ENCODE data around the gene ZFAND6. TPM values are rescaled to one million over a fixed set of nuclear protein-coding genes. Genes with fewer than 3 reads are reported as not detected.

Gene ZFAND6
- total and polyA plus RNA-seq, 2 donors (not counting 1 experiment from before 2014, with no cell fraction given) = 125 to 325 TPM

- H3K9me3 ChIP-seq (ENCODE audit: control insufficient read depth, insufficient read depth, low read depth, low read length) = no peaks in the 10 kb centered on the region
- TF ChIP-seq CTCF (conservative IDR thresholded peaks at IDR 0.05 in 1 of 2, IDR thresholded peaks at IDR 0.05 in 1 of 2; ENCODE audit: low read depth in 1 of 2, low read length in 2 of 2) (no peak), EZH2 (IDR thresholded peaks at IDR 0.05; ENCODE audit: low read length, missing control alignments) (no peak)
- H4K20me1 ChIP-seq (ENCODE audit: control insufficient read depth, extremely low read depth, insufficient read depth, low read length) = no peaks in the 10 kb centered on the region
- peak overlapping the region; percentile 34 to 74 (median 52) for H3K4me3 ChIP-seq (replicated peaks in 1 of 4; ENCODE audit: control extremely low read depth in 1 of 4, insufficient read depth in 1 of 4, low read depth in 3 of 4, low read length in 4 of 4)
- DNase-seq (ENCODE audit: low read depth in 2 of 2) = peak; percentile 92 to 94
- peak overlapping the region; percentile 79 for H3K4me2 ChIP-seq (ENCODE audit: extremely low read depth, insufficient read depth, low read length)
- no peaks in the 10 kb centered on the region for H3K27me3 ChIP-seq (ENCODE audit: control insufficient read depth, insufficient read depth, low read length)
- peak overlapping the region; percentile 19 for H3K27ac ChIP-seq (ENCODE audit: insufficient read depth, low read length)
- peak overlapping the region; percentile 92 for H2AFZ ChIP-seq (ENCODE audit: low read length)
- no peaks in the 10 kb centered on the region for H3K36me3 ChIP-seq (ENCODE audit: control insufficient read depth, insufficient read depth, low read length)
- peaks cover 7% of the 10 kb centered on the region for H3K4me1 ChIP-seq (ENCODE audit: control insufficient read depth, extremely low read depth, insufficient read depth, low read length)
- peak overlapping the region; percentile 62 for H3K9ac ChIP-seq (ENCODE audit: insufficient read depth, low read length)
- H3K79me2 ChIP-seq (ENCODE audit: control insufficient read depth, insufficient read depth, low read length) = no peaks in the 10 kb centered on the region
Observed at GRCh38 chr15:80152180-80152895, 92.9 kb downstream of the ZFAND6 start.

- no peaks in the 10 kb centered on the region for H3K9me3 ChIP-seq (ENCODE audit: control insufficient read depth, insufficient read depth, low read depth, low read length)
- peak within 1 kb of the TSS; percentile 19 for H3K27ac ChIP-seq (ENCODE audit: insufficient read depth, low read length)
- no peaks in the 10 kb centered on the region for H3K27me3 ChIP-seq (ENCODE audit: control insufficient read depth, insufficient read depth, low read length)
- peak within 1 kb of the TSS; percentile 53 to 76 (median 71) for H3K4me3 ChIP-seq (replicated peaks in 1 of 4; ENCODE audit: control extremely low read depth in 1 of 4, insufficient read depth in 1 of 4, low read depth in 3 of 4, low read length in 4 of 4)
- no peaks in the 10 kb centered on the region for H4K20me1 ChIP-seq (ENCODE audit: control insufficient read depth, extremely low read depth, insufficient read depth, low read length)
- H3K4me2 ChIP-seq (ENCODE audit: extremely low read depth, insufficient read depth, low read length) = peak within 1 kb of the TSS; percentile 80
- no peaks in the 10 kb centered on the region for H3K79me2 ChIP-seq (ENCODE audit: control insufficient read depth, insufficient read depth, low read length)
- H3K9ac ChIP-seq (ENCODE audit: insufficient read depth, low read length) = peak within 1 kb of the TSS; percentile 62
- TF ChIP-seq CTCF (conservative IDR thresholded peaks at IDR 0.05 in 1 of 2, IDR thresholded peaks at IDR 0.05 in 1 of 2; ENCODE audit: low read depth in 1 of 2, low read length in 2 of 2) (no peak), EZH2 (IDR thresholded peaks at IDR 0.05; ENCODE audit: low read length, missing control alignments) (no peak)
- peak; percentile 54 to 62 for DNase-seq (ENCODE audit: low read depth in 2 of 2)
- H3K36me3 ChIP-seq (ENCODE audit: control insufficient read depth, insufficient read depth, low read length) = no peaks in the 10 kb centered on the region
- peak within 1 kb of the TSS; percentile 92 for H2AFZ ChIP-seq (ENCODE audit: low read length)
- H3K4me1 ChIP-seq (ENCODE audit: control insufficient read depth, extremely low read depth, insufficient read depth, low read length) = peaks cover 7% of the 10 kb centered on the region
Observed at GRCh38 chr15:80152896-80153876, 93.7 kb downstream of the ZFAND6 start, which contains the start of gene FAH. Gene FAH (plus strand): TSS chr15:80152999. CDS start chr15:80153055, 56 bp downstream.

GRCh38 chr15:80153900-80154299 lies 94.4 kb downstream of the ZFAND6 start:
- H3K36me3 ChIP-seq (ENCODE audit: control insufficient read depth, insufficient read depth, low read length) = no peaks in the 10 kb centered on the region
- peak overlapping the region; percentile 80 for H3K4me2 ChIP-seq (ENCODE audit: extremely low read depth, insufficient read depth, low read length)
- H3K4me1 ChIP-seq (ENCODE audit: control insufficient read depth, extremely low read depth, insufficient read depth, low read length) = peaks cover 7% of the 10 kb centered on the region
- no peak overlapping the region for H3K9ac ChIP-seq (ENCODE audit: insufficient read depth, low read length)
- peak overlapping the region; percentile 53 to 76 (median 71) for H3K4me3 ChIP-seq (replicated peaks in 1 of 4; ENCODE audit: control extremely low read depth in 1 of 4, insufficient read depth in 1 of 4, low read depth in 3 of 4, low read length in 4 of 4)
- no peaks in the 10 kb centered on the region for H3K79me2 ChIP-seq (ENCODE audit: control insufficient read depth, insufficient read depth, low read length)
- H3K9me3 ChIP-seq (ENCODE audit: control insufficient read depth, insufficient read depth, low read depth, low read length) = no peaks in the 10 kb centered on the region
- H3K27me3 ChIP-seq (ENCODE audit: control insufficient read depth, insufficient read depth, low read length) = no peaks in the 10 kb centered on the region
- peak in 1 of 2 donors; percentile 51 for DNase-seq (ENCODE audit: low read depth in 2 of 2)
- no peak overlapping the region for H2AFZ ChIP-seq (ENCODE audit: low read length)
- H3K27ac ChIP-seq (ENCODE audit: insufficient read depth, low read length) = no peak overlapping the region
- no peak for TF ChIP-seq EZH2 (IDR thresholded peaks at IDR 0.05; ENCODE audit: low read length, missing control alignments)
- TF ChIP-seq CTCF (conservative IDR thresholded peaks at IDR 0.05 in 1 of 2, IDR thresholded peaks at IDR 0.05 in 1 of 2; ENCODE audit: low read depth in 1 of 2, low read length in 2 of 2) = no peak
- no peaks in the 10 kb centered on the region for H4K20me1 ChIP-seq (ENCODE audit: control insufficient read depth, extremely low read depth, insufficient read depth, low read length)
